ENCODE results near the gene DPH2. TPM values are rescaled to one million over a fixed set of nuclear protein-coding genes. Genes with fewer than 3 reads are reported as not detected.

The DPH2 gene
- total RNA-seq, 2 experiments from 2014 or later, result 28.6 to 42.1 TPM

- CTCF ChIA-PET (ENCODE audit: unreplicated experiment), result no interaction called here
- Histone ChIP-seq H3K79me2 (ENCODE audit: insufficient read depth, low read depth, low read length) (no peaks in the 10 kb centered on the region), H3K9me3 (ENCODE audit: low read length) (no peaks in the 10 kb centered on the region), H3K9me2 (ENCODE audit: insufficient read depth, low read length) (no peaks in the 10 kb centered on the region), H3K4me1 (ENCODE audit: insufficient read depth, low read length, poor library complexity, severe bottlenecking) (no peaks in the 10 kb centered on the region), H3K4me2 (ENCODE audit: low read length) (no peak overlapping the region), H4K20me1 (ENCODE audit: insufficient read depth, low read length) (no peaks in the 10 kb centered on the region), H3K36me3 (ENCODE audit: insufficient read depth, low read length) (no peaks in the 10 kb centered on the region), H2AFZ (ENCODE audit: low read length) (no peak overlapping the region), H3K27ac (ENCODE audit: low read depth, low read length, poor library complexity, severe bottlenecking) (no peak overlapping the region), H3K4me3 (ENCODE audit: low read depth, low read length, poor library complexity, severe bottlenecking) (no peak overlapping the region)
- no TSS peak for BruUV-seq (replicated peaks)
- no peak for TF ChIP-seq CTCF (conservative IDR thresholded peaks at IDR 0.05; ENCODE audit: low read length)
- no peak for TF ChIP-seq EZH2phosphoT487 (IDR thresholded peaks at IDR 0.05; ENCODE audit: borderline replicate concordance, low read depth, low read length)
- intact Hi-C loops (cut with micrococcal nuclease; ENCODE audit: unreplicated experiment), result no loop called here
- POLR2A ChIA-PET, result no interaction called here
- no peak for DNase-seq (ENCODE audit: low spot score)
Observed at GRCh38 chr1:43999455-43999854, 29.6 kb downstream of the DPH2 start.

GRCh38 chr1:44000122-44000665 is 30.4 kb downstream of the DPH2 start:
- H3K79me2 ChIP-seq (ENCODE audit: insufficient read depth, low read depth, low read length), result no peaks in the 10 kb centered on the region
- H3K27ac ChIP-seq (ENCODE audit: low read depth, low read length, poor library complexity, severe bottlenecking), result no peak overlapping the region
- H3K4me1 ChIP-seq (ENCODE audit: insufficient read depth, low read length, poor library complexity, severe bottlenecking), result no peaks in the 10 kb centered on the region
- no peak for DNase-seq (ENCODE audit: low spot score)
- H3K9me3 ChIP-seq (ENCODE audit: low read length), result no peaks in the 10 kb centered on the region
- intact Hi-C loops (cut with micrococcal nuclease; ENCODE audit: unreplicated experiment), result no loop called here
- H3K9me2 ChIP-seq (ENCODE audit: insufficient read depth, low read length), result no peaks in the 10 kb centered on the region
- POLR2A ChIA-PET, result interaction anchor here (1.1 kb wide), 1 partner anchor 7 kb away, joined by 3 read pairs; no protein-coding TSS in a partner anchor
- no TSS peak for BruUV-seq (replicated peaks)
- TF ChIP-seq CTCF (conservative IDR thresholded peaks at IDR 0.05; ENCODE audit: low read length), result no peak
- no peak for TF ChIP-seq EZH2phosphoT487 (IDR thresholded peaks at IDR 0.05; ENCODE audit: borderline replicate concordance, low read depth, low read length)
- no peak overlapping the region for H3K4me3 ChIP-seq (ENCODE audit: low read depth, low read length, poor library complexity, severe bottlenecking)
- H4K20me1 ChIP-seq (ENCODE audit: insufficient read depth, low read length), result no peaks in the 10 kb centered on the region
- no peak overlapping the region for H2AFZ ChIP-seq (ENCODE audit: low read length)
- CTCF ChIA-PET (ENCODE audit: unreplicated experiment), result no interaction called here
- no peak overlapping the region for H3K4me2 ChIP-seq (ENCODE audit: low read length)
- H3K36me3 ChIP-seq (ENCODE audit: insufficient read depth, low read length), result no peaks in the 10 kb centered on the region

GRCh38 chr1:44002165-44002564 is 32.4 kb downstream of the DPH2 start:
- TF ChIP-seq EZH2phosphoT487 (IDR thresholded peaks at IDR 0.05; ENCODE audit: borderline replicate concordance, low read depth, low read length), result no peak
- TF ChIP-seq CTCF (conservative IDR thresholded peaks at IDR 0.05; ENCODE audit: low read length), result no peak
- no peak overlapping the region for H3K4me3 ChIP-seq (ENCODE audit: low read depth, low read length, poor library complexity, severe bottlenecking)
- intact Hi-C loops (cut with micrococcal nuclease; ENCODE audit: unreplicated experiment), result no loop called here
- H3K79me2 ChIP-seq (ENCODE audit: insufficient read depth, low read depth, low read length), result no peaks in the 10 kb centered on the region
- H3K4me1 ChIP-seq (ENCODE audit: insufficient read depth, low read length, poor library complexity, severe bottlenecking), result no peaks in the 10 kb centered on the region
- no peaks in the 10 kb centered on the region for H3K9me2 ChIP-seq (ENCODE audit: insufficient read depth, low read length)
- ChIA-PET POLR2A (interaction anchor here (0.5 kb wide), 1 partner anchor 107 kb away, joined by 5 read pairs; no protein-coding TSS in a partner anchor), CTCF (ENCODE audit: unreplicated experiment) (no interaction called here)
- H3K36me3 ChIP-seq (ENCODE audit: insufficient read depth, low read length), result no peaks in the 10 kb centered on the region
- H3K9me3 ChIP-seq (ENCODE audit: low read length), result no peaks in the 10 kb centered on the region
- no peak overlapping the region for H3K4me2 ChIP-seq (ENCODE audit: low read length)
- H3K27ac ChIP-seq (ENCODE audit: low read depth, low read length, poor library complexity, severe bottlenecking), result no peak overlapping the region
- BruUV-seq (replicated peaks), result no TSS peak
- H2AFZ ChIP-seq (ENCODE audit: low read length), result no peak overlapping the region
- no peaks in the 10 kb centered on the region for H4K20me1 ChIP-seq (ENCODE audit: insufficient read depth, low read length)
- no peak for DNase-seq (ENCODE audit: low spot score)

Data from OCI-LY7 (cell line).